Measurements from ENCODE around the gene KIF24.

DNA sequence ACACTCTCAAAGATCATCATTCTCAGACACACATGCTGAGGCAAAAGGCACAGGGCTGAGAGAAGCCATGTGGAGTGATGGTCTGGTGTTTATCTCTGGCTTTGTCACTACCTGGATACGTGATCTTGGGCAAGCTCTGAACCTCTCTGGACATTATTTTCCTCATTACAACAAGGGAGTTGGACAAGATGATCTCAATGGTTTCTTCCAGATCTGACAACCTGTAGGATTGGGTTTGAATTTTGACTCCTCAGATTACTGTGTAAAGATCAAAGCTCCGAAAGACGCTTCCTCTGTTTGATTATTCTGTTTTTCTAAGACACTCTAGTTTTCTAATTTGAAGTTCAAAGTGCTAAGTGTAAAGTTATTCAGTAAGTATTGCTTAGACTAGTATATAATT is 20.3 kb upstream of the KIF24 start:
- TF ChIP-seq POLR2A (IDR thresholded peaks at IDR 0.05), result no peak
- no peak for TF ChIP-seq CTCF (IDR thresholded peaks at IDR 0.05 in 4 of 5, conservative IDR thresholded peaks at IDR 0.05 in 1 of 5)
